Osteocyte (in vitro differentiated cells): Measurements from ENCODE around the gene COQ2. TPM values are rescaled to one million over a fixed set of nuclear protein-coding genes. Genes with fewer than 3 reads are reported as not detected.

Experiments used
- DNase-seq: peaks from one replicate; pipeline ENCODE4 v3.0.0; 2021; ENCODE audit warnings: mixed read lengths; ENCODE audit not compliant: unreplicated experiment; ENCODE audit errors: extremely low spot score
- H3K27ac Mint-ChIP-seq: one replicate; pipeline ENCODE4 v1.8.0; 2021; ENCODE audit warnings: mild to moderate bottlenecking, mixed read lengths; ENCODE audit not compliant: unreplicated experiment
- H3K27me3 Mint-ChIP-seq: one replicate; pipeline ENCODE4 v1.8.0; 2021; ENCODE audit warnings: mixed read lengths; ENCODE audit not compliant: unreplicated experiment
- H3K36me3 Mint-ChIP-seq: one replicate; pipeline ENCODE4 v1.8.0; 2021; ENCODE audit warnings: mixed read lengths; ENCODE audit not compliant: unreplicated experiment
- H3K4me1 Mint-ChIP-seq: one replicate; pipeline ENCODE4 v1.8.0; 2021; ENCODE audit warnings: mixed read lengths; ENCODE audit not compliant: unreplicated experiment
- H3K4me3 Mint-ChIP-seq: one replicate; pipeline ENCODE4 v1.8.0; 2021; ENCODE audit warnings: mild to moderate bottlenecking, moderate library complexity, mixed read lengths; ENCODE audit not compliant: unreplicated experiment
- H3K9me3 Mint-ChIP-seq: one replicate; pipeline ENCODE4 v1.8.0; 2021; ENCODE audit warnings: mixed read lengths; ENCODE audit not compliant: unreplicated experiment
- total RNA-seq: library from RNA; stranded (reverse); gene quantifications from 2 replicates; pipeline ENCODE4 v1.2.1, GENCODE V29; 2021
- TF ChIP-seq, protein P1 (sequence below): fragments of 200-600 bp; sonication (generic); IDR thresholded peaks from 2 replicates; pipeline ENCODE4 v1.5.0; 2021; ENCODE audit warnings: antibody characterized with exemption, mild to moderate bottlenecking, moderate library complexity

COQ2 gene
- total RNA-seq, 1 donor from 2014 or later, result 13.1 TPM

DNA sequence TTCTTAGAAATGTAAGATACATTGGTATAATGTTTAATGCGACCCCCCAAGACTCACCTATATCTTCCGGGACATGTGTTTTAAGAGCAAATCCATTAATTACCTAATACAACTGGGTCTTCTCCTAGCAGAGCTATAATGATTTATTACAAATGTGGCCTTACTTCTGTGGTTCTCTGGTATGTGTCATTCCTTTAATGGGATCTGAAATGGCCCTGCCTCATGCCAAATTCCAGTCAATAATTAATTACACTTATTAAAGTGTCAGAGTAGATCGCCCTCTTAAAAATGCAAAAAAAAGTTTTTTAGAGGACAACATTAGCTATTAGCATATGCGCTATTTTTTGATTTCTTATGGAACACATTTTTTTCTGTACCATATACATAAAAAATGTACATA, 33.1 kb upstream of the COQ2 start:
- H3K9me3 Mint-ChIP-seq, result no peaks in the 10 kb centered on the region
- H3K27me3 Mint-ChIP-seq, result peaks cover 3% of the 10 kb centered on the region
- H3K27ac Mint-ChIP-seq, result no peak overlapping the region
- H3K4me1 Mint-ChIP-seq, result no peaks in the 10 kb centered on the region
- no peak for DNase-seq
- peaks cover 11% of the 10 kb centered on the region for H3K36me3 Mint-ChIP-seq
- TF ChIP-seq, protein P1, sequence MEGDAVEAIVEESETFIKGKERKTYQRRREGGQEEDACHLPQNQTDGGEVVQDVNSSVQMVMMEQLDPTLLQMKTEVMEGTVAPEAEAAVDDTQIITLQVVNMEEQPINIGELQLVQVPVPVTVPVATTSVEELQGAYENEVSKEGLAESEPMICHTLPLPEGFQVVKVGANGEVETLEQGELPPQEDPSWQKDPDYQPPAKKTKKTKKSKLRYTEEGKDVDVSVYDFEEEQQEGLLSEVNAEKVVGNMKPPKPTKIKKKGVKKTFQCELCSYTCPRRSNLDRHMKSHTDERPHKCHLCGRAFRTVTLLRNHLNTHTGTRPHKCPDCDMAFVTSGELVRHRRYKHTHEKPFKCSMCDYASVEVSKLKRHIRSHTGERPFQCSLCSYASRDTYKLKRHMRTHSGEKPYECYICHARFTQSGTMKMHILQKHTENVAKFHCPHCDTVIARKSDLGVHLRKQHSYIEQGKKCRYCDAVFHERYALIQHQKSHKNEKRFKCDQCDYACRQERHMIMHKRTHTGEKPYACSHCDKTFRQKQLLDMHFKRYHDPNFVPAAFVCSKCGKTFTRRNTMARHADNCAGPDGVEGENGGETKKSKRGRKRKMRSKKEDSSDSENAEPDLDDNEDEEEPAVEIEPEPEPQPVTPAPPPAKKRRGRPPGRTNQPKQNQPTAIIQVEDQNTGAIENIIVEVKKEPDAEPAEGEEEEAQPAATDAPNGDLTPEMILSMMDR, result no peak
- no peak overlapping the region for H3K4me3 Mint-ChIP-seq

DNA sequence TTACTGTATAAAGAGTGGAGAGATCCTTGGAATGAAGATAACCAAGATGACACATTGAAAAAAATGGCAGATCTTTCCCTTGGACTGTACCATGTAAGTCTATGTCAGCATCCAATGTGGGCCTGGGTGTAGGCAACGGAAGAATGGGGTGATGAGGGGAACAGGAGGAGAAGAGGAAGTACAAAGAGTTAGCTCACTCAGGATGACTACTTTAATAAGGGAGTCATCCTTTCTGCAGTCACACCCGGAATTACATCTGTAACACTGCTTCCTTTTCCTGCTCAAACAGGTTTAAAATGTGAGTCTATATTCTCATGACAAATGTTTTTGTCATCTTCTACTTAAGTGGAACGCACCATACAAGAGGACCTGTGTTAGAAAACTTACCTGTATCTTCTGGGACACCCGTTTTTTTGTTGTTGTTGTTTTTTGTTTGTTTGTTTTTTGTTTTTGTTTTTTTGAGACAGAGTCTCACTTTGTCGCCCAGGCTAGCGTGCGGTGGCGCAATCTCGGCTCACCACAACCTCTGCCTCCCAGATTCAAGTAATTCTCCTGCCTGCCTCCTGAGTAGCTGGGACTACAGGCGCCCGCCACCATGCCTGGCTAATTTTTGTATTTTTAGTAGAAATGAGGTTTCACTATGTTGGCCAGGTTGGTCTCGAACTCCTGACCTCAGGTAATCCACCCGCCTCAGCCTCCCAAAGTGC, 32.0 kb upstream of the COQ2 start:
- Mint-ChIP-seq H3K4me3 (no peak overlapping the region), H3K9me3 (no peaks in the 10 kb centered on the region), H3K27me3 (no peaks in the 10 kb centered on the region), H3K4me1 (no peaks in the 10 kb centered on the region), H3K36me3 (peaks cover 7% of the 10 kb centered on the region), H3K27ac (no peak overlapping the region)
- DNase-seq, result no peak
- TF ChIP-seq, protein P1, result no peak

DNA sequence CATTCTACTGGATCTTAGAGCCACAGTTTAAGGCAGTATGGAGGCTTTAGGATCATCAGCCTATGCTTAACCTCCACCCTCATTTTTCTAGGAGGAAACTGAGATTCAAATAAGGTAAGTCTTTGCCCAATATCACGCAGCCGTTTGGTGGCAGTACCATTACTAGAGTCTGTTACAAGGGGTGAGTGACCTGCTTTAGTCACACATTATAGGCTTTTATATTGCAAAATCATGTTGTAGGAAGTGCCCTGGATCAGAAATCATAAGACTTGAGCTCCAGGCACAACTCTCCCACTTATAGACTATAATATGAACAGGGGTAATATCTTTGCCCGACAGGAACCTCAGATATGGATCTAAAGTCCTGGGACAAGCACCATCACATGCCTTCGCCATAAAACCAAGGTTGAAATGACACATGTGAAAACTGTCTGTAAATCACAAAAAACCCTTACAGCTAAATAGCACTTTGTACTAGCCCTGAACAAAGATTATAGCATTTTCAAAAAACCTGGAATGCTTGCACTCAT, 30.8 kb upstream of the COQ2 start:
- Mint-ChIP-seq H3K4me1 (no peaks in the 10 kb centered on the region), H3K4me3 (no peak overlapping the region), H3K27ac (no peak overlapping the region), H3K36me3 (peaks cover 3% of the 10 kb centered on the region), H3K9me3 (no peaks in the 10 kb centered on the region), H3K27me3 (no peaks in the 10 kb centered on the region)
- DNase-seq, result no peak
- TF ChIP-seq, protein P1, result no peak

DNA sequence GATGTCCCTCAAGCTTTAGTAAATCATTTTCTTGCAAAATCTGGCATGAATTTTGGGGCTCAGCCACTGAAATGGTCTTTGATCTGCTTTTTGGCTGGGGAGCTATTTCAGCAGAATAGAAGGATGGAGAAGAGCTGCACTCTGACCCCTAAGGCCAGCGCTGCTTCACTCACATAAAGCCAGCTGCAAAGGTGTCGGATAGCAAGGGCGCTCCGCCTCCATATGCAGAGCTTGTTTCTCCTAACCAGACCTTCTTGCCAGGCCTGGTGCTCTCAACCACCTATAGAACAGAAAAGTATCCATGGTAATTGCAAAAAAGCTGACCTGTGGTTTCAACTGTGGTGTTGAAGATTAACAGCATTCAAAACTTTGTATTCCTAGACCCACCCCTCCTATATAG, 24.1 kb upstream of the COQ2 start:
- DNase-seq, result no peak
- Mint-ChIP-seq H3K9me3 (no peaks in the 10 kb centered on the region), H3K36me3 (no peaks in the 10 kb centered on the region), H3K4me3 (no peak overlapping the region), H3K4me1 (peaks cover 6% of the 10 kb centered on the region), H3K27me3 (no peaks in the 10 kb centered on the region), H3K27ac (no peak overlapping the region)
- TF ChIP-seq, protein P1, result no peak

DNA sequence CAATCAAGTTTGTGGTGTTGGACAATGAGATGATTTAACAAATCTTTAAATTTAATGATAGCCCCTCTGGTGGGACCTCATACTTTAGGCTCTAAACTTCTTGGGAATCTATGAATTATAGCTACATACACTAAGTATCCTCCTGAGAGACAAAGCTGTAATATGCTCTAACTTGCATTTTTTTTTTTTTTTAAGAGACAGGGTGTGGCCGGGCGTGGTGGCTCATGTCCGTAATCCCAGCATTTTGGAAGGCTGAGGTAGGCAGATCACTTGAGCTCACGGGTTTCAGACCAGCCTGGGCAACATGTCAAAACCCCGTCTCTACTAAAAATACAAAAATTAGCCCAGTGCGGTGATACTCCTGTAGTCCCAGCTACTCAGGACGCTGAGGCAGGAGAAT, 23.3 kb upstream of the COQ2 start:
- Mint-ChIP-seq H3K4me3 (no peak overlapping the region), H3K36me3 (no peaks in the 10 kb centered on the region), H3K27ac (no peak overlapping the region), H3K9me3 (no peaks in the 10 kb centered on the region), H3K27me3 (no peaks in the 10 kb centered on the region), H3K4me1 (peaks cover 6% of the 10 kb centered on the region)
- no peak for DNase-seq
- TF ChIP-seq, protein P1, result no peak
